Limb (tissue), 2 donors: ENCODE results near the gene MSH3.

ENCODE experiments used
- DNase-seq, 2 donors: peaks; one replicate each; pipeline ENCODE4 v3.0.0-alpha.2; 2016; ENCODE audit errors: extremely low spot score in 2 of 2

The MSH3 gene

DNA sequence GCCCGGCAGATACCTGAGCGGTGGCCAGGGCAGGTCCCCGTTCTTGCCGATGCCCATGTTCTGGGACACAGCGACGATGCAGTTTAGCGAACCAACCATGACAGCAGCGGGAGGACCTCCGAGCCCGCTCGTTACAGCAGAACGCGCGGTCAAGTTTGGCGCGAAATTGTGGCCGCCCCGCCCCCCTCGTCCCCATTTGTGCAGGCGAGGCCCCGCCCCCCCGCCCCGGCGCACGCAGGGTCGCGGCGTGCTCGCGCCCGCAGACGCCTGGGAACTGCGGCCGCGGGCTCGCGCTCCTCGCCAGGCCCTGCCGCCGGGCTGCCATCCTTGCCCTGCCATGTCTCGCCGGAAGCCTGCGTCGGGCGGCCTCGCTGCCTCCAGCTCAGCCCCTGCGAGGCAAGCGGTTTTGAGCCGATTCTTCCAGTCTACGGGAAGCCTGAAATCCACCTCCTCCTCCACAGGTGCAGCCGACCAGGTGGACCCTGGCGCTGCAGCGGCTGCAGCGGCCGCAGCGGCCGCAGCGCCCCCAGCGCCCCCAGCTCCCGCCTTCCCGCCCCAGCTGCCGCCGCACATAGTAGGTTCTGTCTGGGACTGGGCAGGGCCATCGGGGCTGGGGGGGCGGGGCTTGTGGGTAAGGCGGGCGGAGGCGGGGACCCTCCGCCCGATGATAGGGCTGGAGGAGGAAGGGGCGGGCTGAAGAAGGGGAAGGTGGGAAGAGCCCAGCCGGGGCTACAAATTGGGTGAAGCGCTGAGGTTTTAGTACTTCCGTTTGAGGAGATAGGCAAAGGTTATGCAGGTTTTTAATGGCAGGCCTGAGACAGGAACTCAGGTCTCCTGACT is at the start of gene MSH3, which contains the start of gene DHFR:
MSH3 (plus strand) TSS at position 262 of the 840 bp plus-strand sequence; CDS start at position 338, 76 bp downstream.
DHFR (minus strand) TSS at position 593 of the 840 bp plus-strand sequence; CDS start at position 99, 494 bp downstream.
- peak; percentile 89 to 93 for DNase-seq

DNA sequence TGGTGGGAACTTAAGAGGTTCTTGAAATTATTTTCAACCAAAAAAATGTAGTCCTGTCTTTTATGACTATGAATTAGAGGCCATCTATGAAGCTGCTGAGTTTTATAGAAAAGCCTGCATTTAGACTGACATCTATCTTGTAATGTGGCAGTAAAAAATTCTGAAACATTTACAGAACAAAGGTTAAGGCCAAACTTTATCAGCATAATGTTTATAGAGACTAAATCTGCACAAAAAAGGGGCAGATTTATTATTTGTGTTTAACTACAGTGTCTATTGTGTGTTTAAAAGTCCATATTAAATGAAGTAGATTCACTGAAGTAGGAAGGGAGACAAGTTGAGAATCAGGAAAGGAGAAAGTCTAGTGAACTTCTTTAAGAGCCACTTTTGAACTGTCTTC is 47.1 kb upstream of the MSH3 start:
- DNase-seq: no peak

- DNase-seq: no peak
Observed at GRCh38 chr5:80607832-80608231, 46.6 kb upstream of the MSH3 start.

- no peak for DNase-seq
Observed at GRCh38 chr5:80608731-80609130, 45.7 kb upstream of the MSH3 start.

GRCh38 chr5:80609692-80610091 is 44.8 kb upstream of the MSH3 start:
- no peak for DNase-seq

DNA sequence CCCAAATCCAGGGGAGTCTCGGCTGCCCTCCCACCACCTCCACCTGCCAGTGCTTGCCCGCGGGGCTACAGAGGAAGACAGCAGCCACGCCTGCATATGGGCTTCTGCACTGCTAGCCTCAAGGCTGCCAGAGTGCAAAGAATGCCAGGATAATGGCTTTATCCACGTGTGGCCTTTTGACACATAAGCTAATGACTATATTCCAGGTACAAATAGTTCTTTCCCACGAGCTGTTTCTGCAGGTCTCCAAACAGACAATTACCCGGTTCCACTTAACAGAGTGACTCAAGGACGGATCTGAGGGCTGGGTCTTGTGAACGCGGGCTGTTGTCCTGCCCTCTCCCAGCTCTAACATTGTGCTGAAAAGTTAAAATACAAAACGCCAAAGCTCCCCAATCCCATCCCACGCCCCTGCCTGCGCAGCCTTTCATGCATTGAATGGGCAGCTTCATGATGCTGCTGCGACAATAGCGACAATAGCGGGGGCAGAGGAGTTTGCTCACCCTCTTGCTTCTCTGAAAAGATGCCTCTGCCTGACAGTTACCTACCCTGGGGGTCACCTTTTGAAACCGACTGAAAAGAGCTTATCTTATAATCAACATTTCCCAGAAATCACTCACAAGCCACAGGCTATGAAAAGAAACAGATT is 39.1 kb upstream of the MSH3 start:
- DNase-seq: no peak

GRCh38 chr5:80618438-80618837 is 36.0 kb upstream of the MSH3 start:
- no peak for DNase-seq

GRCh38 chr5:80619086-80619485 is 35.4 kb upstream of the MSH3 start:
- no peak for DNase-seq

- no peak for DNase-seq
Observed at GRCh38 chr5:80620211-80620610, 34.2 kb upstream of the MSH3 start.

DNA sequence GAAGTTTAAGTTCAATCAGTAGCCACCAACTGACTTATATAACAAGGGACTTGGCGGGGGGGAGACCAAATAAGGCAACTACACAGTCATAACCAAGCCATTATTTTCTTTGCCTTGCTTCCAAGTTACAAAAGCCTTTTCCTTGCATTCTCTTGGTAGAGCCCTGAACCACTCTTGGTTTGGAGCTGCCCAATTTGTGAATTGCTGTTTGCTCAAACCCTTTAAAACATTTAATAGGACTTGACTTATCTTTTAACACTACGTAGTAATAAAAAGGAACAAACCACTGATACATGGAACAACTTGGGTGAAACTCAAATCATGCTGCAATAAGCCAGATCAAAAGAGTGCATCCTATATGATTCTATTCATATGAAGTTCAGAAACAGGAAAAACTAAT is 31.7 kb upstream of the MSH3 start:
- DNase-seq: no peak

GRCh38 chr5:80623999-80624398 is 30.5 kb upstream of the MSH3 start:
- no peak for DNase-seq

DNA sequence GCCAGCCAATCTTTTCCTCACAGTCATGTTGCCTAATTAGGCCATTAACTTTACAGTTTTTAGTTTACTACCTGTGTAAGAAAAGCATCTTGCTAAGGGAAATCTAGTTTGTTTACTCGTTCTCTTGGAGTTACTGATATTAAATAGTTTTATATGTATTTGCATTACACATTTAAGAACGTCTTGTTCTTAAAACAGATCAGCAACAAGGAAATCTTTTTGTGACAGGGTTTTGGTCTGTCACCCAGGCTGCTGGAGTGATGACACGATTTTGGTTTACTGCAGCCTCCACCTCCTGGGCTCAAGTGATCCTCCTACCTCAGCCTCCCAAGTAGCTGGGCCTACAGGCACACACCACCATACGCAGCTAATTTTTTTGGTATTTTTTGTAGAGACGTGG is 29.2 kb upstream of the MSH3 start:
- no peak for DNase-seq

DNA sequence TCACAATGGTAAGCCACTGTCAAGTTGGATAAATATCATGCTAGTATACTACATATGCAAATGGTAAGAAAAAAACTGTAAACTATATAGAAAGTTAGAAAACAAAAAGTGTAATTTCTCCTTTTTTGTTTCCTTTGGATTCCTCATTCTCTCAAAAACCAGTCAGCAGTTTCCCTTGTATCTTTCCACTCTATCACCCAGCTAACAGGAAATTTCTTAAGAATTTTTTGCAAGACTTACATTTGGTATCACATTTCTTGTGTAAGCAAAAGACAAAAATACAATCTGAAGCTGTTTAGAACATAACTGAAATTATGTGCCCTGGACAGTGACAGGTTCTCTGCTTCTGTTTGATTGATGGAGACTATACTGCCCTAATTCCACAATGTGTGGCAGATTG is 25.2 kb upstream of the MSH3 start:
- no peak for DNase-seq

GRCh38 chr5:80631278-80632259 is 22.9 kb upstream of the MSH3 start:
- DNase-seq: no peak

GRCh38 chr5:80632700-80633099 is 21.8 kb upstream of the MSH3 start:
- no peak for DNase-seq

DNA sequence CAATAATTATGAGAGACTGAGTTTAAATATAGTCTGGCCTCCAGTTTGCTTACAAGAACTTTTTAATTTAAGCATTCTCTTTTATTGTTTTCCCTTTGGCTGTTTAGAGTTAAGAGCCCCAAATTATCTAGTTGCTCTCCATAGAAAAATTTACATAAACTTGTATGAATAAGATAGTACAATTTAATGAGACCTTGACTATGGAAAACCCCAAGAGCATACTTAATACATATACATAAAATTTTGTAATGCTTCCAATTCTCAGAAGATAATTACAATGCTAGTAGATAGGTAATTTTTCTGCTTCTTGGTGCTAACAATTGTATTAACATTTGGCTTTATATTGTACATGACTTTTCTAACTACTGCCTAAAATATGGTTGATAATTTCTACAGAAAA is 20.3 kb upstream of the MSH3 start:
- no peak for DNase-seq

DNA sequence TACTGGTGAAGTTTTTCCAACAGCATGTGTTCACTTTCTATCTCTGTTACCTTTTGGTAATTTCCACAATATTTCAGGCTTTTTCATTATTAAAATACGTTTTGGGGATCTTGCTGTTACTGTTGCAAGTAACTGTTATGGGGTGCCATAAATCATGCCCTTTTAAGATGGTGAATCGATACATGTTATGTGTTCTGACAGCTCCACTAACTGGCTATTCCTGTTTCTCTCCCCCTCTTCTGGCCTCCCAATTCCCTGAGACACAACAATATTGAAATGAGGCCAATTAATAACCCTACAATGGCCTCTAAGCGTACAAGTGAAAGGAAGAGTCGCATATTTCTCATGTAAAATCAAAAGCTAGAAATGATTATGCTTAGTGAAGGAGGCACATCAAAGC is 13.1 kb upstream of the MSH3 start:
- DNase-seq: no peak

DNA sequence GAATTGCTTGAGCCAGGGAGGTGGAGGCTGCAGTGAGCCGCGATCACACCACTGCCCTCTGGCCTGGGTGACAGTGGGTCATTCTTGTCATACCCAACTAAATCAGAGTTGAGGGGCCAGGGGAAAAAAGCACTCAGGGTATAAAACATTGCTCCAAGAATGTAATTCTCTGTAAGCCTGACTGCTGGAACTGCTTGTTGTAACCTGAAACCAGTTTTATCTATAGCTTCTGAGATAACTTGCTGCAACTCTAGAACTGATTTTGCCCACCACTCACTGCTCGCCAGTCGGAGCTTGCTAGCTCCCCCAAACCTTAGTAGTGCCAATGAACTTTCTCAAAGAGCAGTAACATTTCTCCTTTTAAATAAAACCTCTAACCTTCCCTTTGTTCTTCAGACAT is 9.6 kb upstream of the MSH3 start:
- no peak for DNase-seq

- DNase-seq: no peak
Observed at GRCh38 chr5:80646926-80647325, 7.5 kb upstream of the MSH3 start.

GRCh38 chr5:80653502-80653901 is 950 bp upstream of the MSH3 start:
- no peak for DNase-seq

DNA sequence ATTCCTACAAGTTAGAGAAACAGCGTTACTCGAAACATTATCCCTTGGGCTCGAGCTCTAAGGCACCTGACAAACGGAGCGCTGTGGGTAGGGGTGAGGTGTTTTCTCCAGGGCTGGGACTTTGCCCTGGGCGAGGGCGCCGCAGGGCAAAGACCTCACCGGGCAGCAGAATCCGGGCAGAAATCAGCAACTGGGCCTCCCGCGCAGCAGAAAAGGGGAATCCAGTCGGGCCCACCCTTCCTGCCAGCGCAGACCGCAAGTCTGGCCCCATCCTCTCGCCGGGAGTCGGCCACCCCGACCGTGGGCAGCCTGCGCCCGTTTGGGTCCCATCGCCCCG is 430 bp upstream of the MSH3 start:
- no peak for DNase-seq

GRCh38 chr5:80655231-80655774 is 851 bp downstream of the MSH3 start:
- no peak for DNase-seq
